GM18868 (cell line): ENCODE data around the gene MAN2A2.
A peak's percentile ranks its signal among the peaks of the same experiment; 100 is the strongest.

Experiments
- ATAC-seq: cut with Tn5 transposase; IDR thresholded peaks from one replicate; pipeline ENCODE4 v1.9.1; 2021; ENCODE audit warnings: mild to moderate bottlenecking, moderate library complexity; ENCODE audit not compliant: unreplicated experiment

MAN2A2 gene

DNA sequence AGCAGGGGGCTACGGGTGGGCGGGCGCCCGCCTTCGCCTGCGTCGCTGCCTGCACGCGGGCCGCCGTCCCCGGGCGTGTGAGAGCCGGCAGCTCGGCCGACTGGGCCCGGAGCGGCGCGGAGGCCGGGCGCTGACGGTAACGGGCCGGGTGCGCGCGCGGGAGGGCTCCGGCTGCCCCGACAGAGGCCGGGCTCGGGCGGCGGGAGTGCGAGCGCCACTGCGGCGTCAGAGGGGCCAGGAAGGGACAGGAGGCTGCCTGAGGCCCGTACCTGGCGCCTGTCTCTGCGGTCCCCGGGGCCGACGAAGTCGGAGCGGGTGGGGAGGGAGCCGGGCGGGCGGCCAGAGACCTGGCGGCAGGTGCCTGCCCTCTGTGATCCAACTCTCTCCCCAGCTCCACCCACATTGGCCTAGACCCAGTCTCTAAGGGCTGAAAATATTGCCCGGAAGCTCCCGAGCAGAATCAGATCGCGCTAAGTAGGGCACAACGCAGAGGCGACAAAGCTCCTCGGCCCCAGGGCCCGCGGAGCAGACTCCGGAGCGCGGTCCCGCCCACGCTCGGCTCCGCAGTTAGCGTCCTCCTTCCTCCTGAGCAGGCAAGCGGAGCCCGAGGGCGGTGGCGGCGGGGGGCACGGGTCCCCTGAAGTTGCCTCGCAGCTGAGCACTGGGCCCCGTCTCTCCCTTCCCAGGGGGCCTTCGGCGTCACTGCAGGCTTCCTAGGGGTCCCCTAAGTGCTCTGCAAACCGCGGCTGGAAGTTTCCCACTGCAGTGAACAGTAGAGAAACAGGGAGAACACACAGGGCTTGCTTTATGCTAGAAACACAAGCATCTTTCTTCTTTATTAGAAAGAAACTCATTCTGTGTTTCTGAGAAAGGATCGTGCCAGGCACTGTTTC lies at the start of gene MAN2A2:
Gene MAN2A2, plus strand, starts transcription at position 463 of the 893 bp plus-strand sequence. CDS start 906 bp downstream, outside the sequence.
- ATAC-seq, result peak; percentile 56

- no peak for ATAC-seq
These were observed 48.0 kb upstream of the MAN2A2 start for GRCh38 chr15:90855139-90855538.

DNA sequence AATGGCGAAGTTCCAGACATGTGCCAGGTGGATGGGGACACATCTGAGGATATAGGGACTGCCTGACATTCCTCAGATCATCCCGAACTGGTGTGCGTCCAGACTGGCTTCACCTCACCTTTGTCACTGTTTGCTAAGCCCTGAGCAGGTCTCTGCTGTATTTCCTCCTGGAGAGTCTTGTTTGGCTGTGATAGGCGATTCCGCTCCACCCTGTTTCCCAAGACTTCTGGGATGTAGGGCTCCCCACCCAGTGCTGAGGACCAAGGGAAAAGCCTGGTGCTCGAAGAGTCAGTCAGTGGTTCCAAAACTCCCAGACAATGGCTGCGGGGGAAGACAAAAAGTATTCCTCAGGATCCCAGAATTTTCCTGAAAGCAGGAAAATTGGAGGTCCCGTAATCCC lies 45.8 kb upstream of the MAN2A2 start:
- ATAC-seq, result no peak

DNA sequence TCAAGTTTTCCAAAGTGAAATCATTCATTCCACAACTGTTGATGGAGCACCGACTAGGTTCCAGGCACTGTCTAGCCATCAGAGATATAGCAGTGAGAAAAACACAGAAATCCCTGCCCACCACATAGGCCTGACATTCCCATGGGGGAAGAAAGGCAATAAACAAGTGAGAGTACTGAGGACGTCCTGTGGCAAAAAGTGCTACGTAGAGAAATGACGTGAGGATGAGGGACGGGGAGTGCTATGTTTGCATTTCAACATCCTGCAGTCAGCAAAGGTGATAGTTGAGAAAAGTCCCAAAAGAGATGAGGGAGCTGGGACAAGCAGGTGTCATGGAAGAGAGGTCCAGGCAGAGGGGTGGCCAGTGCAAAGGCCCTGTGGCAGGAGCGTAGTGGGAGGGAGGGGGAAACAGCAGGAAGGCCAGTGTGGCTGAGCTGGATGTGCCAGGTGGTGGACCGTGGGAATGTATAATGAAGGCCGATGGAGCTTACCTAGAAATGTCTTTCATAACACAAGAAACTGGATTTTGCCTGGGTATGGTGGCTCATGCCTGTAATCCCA lies 45.1 kb upstream of the MAN2A2 start:
- ATAC-seq, result no peak

- no peak for ATAC-seq
These were observed 43.6 kb upstream of the MAN2A2 start for GRCh38 chr15:90859234-90860131.

DNA sequence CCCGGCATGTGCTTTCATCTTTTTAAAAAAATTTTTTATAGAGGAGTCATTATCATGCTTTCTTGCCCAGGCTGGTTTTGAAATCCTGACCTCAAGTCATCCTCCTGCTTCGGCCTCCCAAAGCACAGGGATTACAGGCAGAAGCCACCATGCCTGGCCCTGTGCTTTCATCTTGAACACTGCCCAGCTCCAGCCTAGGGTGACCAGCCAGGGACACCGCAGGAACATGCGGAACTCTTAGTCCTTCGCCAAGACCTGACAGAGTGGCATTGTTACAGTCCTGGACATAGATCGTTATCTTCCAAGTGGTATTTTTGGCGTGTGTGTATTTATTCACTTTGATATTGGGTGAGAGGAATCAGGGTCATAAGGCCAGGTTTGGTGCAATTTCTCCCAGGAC lies 42.7 kb upstream of the MAN2A2 start:
- ATAC-seq, result no peak

GRCh38 chr15:90860942-90861675 lies 42.0 kb upstream of the MAN2A2 start:
- ATAC-seq, result no peak

DNA sequence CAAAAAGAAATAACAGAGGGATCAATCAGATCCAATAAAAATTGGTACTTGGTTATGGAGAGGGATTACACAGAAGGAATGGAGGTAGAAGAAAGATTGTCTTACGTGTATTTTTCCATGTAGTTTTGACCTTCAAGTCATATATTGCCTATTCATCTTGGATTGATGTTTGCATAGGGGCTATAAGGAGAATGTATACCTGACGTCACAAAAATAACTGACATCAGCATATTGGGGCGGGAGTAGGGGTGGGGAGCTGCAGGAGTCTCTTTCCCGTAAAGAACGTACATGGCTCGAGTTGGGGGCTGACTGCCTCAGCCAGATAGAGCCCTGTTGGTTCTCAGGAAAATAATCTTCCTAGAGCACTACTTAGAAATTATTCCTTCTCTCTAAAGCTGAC lies 40.6 kb upstream of the MAN2A2 start:
- ATAC-seq, result no peak

GRCh38 chr15:90862964-90863778 lies 39.9 kb upstream of the MAN2A2 start:
- no peak for ATAC-seq

GRCh38 chr15:90863987-90864386 lies 39.1 kb upstream of the MAN2A2 start:
- ATAC-seq, result no peak

DNA sequence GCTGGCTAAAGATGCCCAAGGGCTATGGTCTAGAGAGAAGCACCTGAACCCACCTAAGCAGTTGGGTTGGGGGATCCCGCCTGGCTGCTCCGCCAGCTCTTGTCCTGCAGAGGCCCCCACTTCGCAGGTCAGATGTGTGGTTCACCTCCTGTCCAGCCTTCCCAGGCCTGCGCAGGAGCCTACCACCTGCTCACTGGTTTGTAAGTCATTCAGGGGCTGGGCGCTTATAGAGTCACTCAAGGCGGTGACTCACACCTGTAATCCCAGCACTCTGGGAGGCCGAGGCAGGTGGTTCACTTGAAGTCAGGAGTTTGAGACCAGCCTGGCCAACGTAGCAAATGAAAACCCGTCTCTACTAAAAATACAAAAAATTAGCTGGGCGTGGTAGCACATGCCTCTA lies 38.6 kb upstream of the MAN2A2 start:
- no peak for ATAC-seq

- no peak for ATAC-seq
These were observed 37.4 kb upstream of the MAN2A2 start for GRCh38 chr15:90865702-90866101.

DNA sequence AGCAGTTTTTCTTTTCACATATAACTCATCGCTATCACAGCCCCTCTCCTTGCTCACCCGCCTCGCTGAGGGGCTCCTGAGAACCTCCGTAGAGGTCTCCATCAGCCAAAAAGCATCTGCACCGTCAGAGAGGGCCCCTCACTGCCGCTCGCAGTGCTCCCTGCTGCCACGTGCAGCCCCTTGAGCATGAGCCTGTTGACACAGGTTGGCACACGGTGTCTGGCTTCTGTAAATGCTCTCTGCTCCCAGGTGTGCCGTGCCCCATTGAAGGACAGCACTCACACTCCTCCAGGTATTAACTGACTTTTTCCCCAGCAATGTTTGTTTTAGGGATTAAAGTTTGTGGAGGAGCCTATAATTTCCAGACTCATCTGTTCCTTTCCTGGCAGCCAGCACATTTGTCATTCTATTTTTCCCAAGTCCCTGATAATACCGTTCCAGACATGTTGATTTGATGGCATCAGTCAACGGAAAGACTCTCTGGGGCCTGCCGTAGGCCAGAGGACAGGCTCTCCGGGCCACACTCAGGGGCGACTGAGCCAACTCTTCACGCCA lies 36.9 kb upstream of the MAN2A2 start:
- ATAC-seq, result no peak

DNA sequence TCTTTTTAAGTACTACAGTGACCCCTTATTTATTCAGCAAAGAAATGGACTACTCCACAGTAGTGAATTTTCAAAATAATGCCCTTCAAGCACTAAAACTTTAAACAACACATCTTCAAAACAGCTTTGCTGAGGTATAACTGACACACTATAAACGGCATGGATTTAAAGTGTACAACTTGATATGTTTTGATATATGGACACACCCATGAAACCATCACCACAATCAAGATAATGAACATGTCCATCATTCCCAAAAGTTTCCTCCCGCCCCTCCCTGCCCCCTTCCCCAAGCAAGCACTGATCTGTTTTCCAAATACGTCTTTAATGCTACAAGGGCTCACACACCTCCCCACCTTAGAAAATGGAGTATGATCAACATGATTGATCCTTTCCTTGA lies 36.3 kb upstream of the MAN2A2 start:
- no peak for ATAC-seq

DNA sequence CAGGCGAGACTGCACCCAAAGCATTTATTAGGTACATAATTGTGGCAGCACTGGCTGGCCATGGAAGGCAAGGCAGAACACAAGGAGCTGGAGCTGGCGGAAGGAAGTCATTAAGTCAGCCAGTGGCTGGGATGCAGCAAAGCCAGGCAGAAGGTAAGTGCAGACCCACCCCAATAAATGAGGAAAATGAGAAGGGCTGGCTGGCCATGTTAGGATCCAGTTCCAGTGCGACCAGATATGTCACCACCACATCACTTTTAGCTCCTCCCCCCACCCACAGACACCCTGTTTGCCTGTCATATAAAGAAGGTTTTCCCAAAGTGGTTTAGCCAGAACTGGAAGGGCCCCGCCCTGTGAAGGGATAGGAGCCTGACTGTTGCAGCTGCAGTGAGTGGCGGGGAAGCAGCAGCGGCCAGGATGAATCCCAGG lies 34.8 kb upstream of the MAN2A2 start, which contains the start of gene FURIN:
Gene FURIN, plus strand, starts transcription at position 328 of the 429 bp plus-strand sequence. CDS start 7,153 bp downstream, outside the sequence.
- ATAC-seq, result no peak

- no peak for ATAC-seq
These were observed 34.0 kb upstream of the MAN2A2 start for GRCh38 chr15:90869140-90869541.

DNA sequence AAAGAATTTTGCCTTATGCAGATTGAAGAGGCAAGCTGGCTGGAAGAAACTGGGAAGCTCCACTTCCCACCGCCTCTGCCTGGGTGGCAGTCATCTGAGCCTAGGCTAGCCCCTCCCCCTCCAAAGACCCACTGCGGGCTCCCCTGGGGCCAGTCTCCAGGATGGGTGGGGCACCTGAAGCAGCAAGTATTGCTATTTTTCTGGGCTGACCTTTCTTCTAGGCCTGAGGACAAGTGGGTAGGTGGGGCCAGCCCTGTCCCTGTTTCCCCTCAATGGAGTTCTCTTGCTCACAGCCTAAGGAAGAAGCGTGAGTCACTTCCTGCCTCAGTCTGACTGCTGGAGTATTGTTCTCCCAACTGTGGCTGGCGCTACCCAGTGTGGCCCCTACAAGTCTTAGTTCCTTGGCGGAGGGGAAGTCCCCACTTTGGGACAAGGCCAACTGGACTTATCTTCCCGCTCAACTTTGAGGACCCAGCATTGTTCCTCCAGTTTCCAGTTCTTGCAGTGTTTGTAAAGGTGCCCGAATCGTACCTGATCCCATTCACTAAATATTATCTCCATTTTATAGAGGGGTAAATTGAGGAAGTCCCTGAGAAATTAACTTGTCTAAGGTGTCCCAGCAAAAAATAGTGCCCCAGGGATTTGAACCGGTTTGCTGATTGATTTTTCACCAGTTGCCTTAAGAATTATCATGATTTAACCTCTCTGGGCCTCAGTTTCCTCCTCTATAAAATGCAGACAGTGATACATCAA lies 33.3 kb upstream of the MAN2A2 start:
- no peak for ATAC-seq

GRCh38 chr15:90870354-90871138 lies 32.6 kb upstream of the MAN2A2 start:
- no peak for ATAC-seq
